GM12878 (cell line): ENCODE results near the gene CARD18.

Experiments
- BACH1 ChIP-seq: fragments of 450-650 bp; IDR thresholded peaks from 2 replicates; pipeline ENCODE4 v1.6.1; 2017; ENCODE audit warnings: mild to moderate bottlenecking, borderline replicate concordance
- CREB1 ChIP-seq: IDR thresholded peaks from 2 replicates; pipeline ENCODE4 v1.6.1; 2012; ENCODE audit warnings: low read depth, mild to moderate bottlenecking, inconsistent platforms
- DPF2 ChIP-seq: fragments of 450-650 bp; IDR thresholded peaks from 2 replicates; pipeline ENCODE4 v1.6.1; 2017; ENCODE audit warnings: mild to moderate bottlenecking
- EP300 ChIP-seq, 2 experiments: fragments of 150-350 bp in 1 of 2; IDR thresholded peaks; 2 replicates each; pipeline ENCODE4 v1.6.1; 2011 to 2012; ENCODE audit warnings: low read depth in 2 of 2, low read length in 2 of 2, borderline replicate concordance in 1 of 2, improper control_type of control experiment in 1 of 2, inconsistent platforms in 1 of 2; ENCODE audit not compliant: control insufficient read depth in 1 of 2
- ESRRA ChIP-seq: IDR thresholded peaks from 2 replicates; pipeline ENCODE4 v1.6.1; 2012; ENCODE audit warnings: mild to moderate bottlenecking, low read length, improper control_type of control experiment
- NFYB ChIP-seq: IDR thresholded peaks from 2 replicates; pipeline ENCODE4 v1.6.1; 2011; ENCODE audit warnings: low read depth, mild to moderate bottlenecking, low read length, improper control_type of control experiment, moderate library complexity; ENCODE audit not compliant: insufficient read depth
- POLR2A ChIP-seq: IDR thresholded peaks from 2 replicates; pipeline ENCODE4 v1.6.1; 2011; ENCODE audit warnings: low read depth, mild to moderate bottlenecking, low read length
- POU2F2 ChIP-seq: IDR thresholded peaks from 3 replicates; pipeline ENCODE4 v1.6.1; 2011; ENCODE audit warnings: low read depth, mild to moderate bottlenecking, low read length, borderline replicate concordance
- RFX5 ChIP-seq: IDR thresholded peaks from 2 replicates; pipeline ENCODE4 v1.6.1; 2011; ENCODE audit warnings: low read depth, low read length, improper control_type of control experiment
- SREBF2 ChIP-seq: IDR thresholded peaks from 2 replicates; pipeline ENCODE4 v1.6.1; 2012; ENCODE audit warnings: mild to moderate bottlenecking, low read length
- ZSCAN29 ChIP-seq: fragments of 450-650 bp; IDR thresholded peaks from 2 replicates; pipeline ENCODE4 v1.6.1; 2017; ENCODE audit warnings: mild to moderate bottlenecking, moderate library complexity
- TF ChIP-seq, protein P1 (sequence below): IDR thresholded peaks from 2 replicates; pipeline ENCODE4 v1.6.1; 2012; ENCODE audit warnings: low read length, inconsistent platforms
- TF ChIP-seq, protein P2 (sequence below), 3 experiments: IDR thresholded peaks in 2 of 3; conservative IDR thresholded peaks in 1 of 3; 2 replicates each; pipeline ENCODE4 v1.5.1; 2011; ENCODE audit warnings: low read depth in 3 of 3, low read length in 3 of 3, mild to moderate bottlenecking in 3 of 3, control low read depth in 2 of 3, moderate library complexity in 2 of 3, inconsistent platforms in 1 of 3, mixed read lengths in 1 of 3; ENCODE audit not compliant: control insufficient read depth in 2 of 3, insufficient read depth in 1 of 3; ENCODE audit errors: extremely low read depth in 1 of 3

DNA sequence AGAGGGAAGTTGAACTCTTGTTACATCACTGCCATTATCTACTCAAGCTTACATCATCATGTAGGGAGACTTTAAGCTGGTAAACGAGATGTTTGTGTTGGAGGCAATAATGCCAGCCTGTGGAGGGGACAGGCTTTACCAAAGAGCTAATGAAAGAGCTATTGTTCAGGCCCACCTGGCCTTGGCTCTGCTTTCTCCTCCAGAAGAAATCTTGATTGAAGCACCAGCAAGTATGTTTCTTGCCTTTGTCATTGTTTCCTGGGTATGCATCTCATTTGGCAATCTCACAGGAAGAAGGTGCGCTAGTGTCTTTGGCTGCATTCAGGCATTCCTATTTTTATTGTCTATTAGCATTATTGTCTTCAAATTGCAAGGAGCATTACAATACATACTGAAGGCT lies 16.7 kb upstream of the CARD18 start:
- TF ChIP-seq POLR2A: no peak
- TF ChIP-seq ZSCAN29: no peak
- no peak for TF ChIP-seq DPF2
- TF ChIP-seq RFX5: no peak
- TF ChIP-seq CREB1: no peak
- TF ChIP-seq, protein P1, sequence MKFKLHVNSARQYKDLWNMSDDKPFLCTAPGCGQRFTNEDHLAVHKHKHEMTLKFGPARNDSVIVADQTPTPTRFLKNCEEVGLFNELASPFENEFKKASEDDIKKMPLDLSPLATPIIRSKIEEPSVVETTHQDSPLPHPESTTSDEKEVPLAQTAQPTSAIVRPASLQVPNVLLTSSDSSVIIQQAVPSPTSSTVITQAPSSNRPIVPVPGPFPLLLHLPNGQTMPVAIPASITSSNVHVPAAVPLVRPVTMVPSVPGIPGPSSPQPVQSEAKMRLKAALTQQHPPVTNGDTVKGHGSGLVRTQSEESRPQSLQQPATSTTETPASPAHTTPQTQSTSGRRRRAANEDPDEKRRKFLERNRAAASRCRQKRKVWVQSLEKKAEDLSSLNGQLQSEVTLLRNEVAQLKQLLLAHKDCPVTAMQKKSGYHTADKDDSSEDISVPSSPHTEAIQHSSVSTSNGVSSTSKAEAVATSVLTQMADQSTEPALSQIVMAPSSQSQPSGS: no peak
- TF ChIP-seq SREBF2: no peak
- TF ChIP-seq, protein P2, sequence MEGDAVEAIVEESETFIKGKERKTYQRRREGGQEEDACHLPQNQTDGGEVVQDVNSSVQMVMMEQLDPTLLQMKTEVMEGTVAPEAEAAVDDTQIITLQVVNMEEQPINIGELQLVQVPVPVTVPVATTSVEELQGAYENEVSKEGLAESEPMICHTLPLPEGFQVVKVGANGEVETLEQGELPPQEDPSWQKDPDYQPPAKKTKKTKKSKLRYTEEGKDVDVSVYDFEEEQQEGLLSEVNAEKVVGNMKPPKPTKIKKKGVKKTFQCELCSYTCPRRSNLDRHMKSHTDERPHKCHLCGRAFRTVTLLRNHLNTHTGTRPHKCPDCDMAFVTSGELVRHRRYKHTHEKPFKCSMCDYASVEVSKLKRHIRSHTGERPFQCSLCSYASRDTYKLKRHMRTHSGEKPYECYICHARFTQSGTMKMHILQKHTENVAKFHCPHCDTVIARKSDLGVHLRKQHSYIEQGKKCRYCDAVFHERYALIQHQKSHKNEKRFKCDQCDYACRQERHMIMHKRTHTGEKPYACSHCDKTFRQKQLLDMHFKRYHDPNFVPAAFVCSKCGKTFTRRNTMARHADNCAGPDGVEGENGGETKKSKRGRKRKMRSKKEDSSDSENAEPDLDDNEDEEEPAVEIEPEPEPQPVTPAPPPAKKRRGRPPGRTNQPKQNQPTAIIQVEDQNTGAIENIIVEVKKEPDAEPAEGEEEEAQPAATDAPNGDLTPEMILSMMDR (IDR thresholded peaks at IDR 0.05 in 2 of 3, conservative IDR thresholded peaks at IDR 0.05 in 1 of 3; ENCODE audit: control insufficient read depth in 2 of 3, extremely low read depth in 1 of 3, insufficient read depth in 1 of 3, low read depth in 3 of 3, low read length in 3 of 3): no peak
- no peak for TF ChIP-seq NFYB
- no peak for TF ChIP-seq ESRRA
- TF ChIP-seq POU2F2: no peak
- TF ChIP-seq BACH1: no peak
- TF ChIP-seq EP300 (IDR thresholded peaks at IDR 0.05; ENCODE audit: borderline replicate concordance in 1 of 2, control insufficient read depth in 1 of 2, low read depth in 2 of 2, low read length in 2 of 2): no peak
